HepG2 (cell line): ENCODE results near the gene SLC17A8. TPM values are rescaled to one million over a fixed set of nuclear protein-coding genes. Genes with fewer than 3 reads are reported as not detected.

ENCODE experiments used
- ATAC-seq: fragments of 200-7000 bp; cut with Tn5 transposase; 3 replicates; pipeline ENCODE4 v1.9.1; 2020; ENCODE audit warnings: mild to moderate bottlenecking, moderate library complexity
- BruUV-seq: library from RNA; stranded (reverse); fragments of 400-500 nt; replicated peaks from 2 replicates; lab custom pipeline; 2021; lab: Mats Ljungman, UMichigan
- CTCF ChIA-PET: fragments of 300-600 bp; formaldehyde crosslinking; extraction: SDS; loops from one replicate; lab custom pipeline; 2021; ENCODE audit warnings: low total read pairs, inconsistent platforms, low intra/inter-chr PET ratio; lab: Yijun Ruan, JAX
- POLR2A ChIA-PET: fragments of 350-600 bp; sonication (Branson Sonifier 250); formaldehyde crosslinking; loops from one replicate; lab custom pipeline; 2020; ENCODE audit warnings: antibody characterized with exemption, inconsistent platforms; lab: Yijun Ruan, JAX
- DNase-seq: peaks from one replicate; pipeline ENCODE4 v3.0.0-alpha.2; 2015; ENCODE audit warnings: low spot score
- FAIRE-seq: peaks from 3 replicates; lab custom pipeline; 2011; peaks lifted over from hg19 to GRCh38; lab: Jason Lieb, UNC
- H2AFZ ChIP-seq: one replicate; pipeline ENCODE4 v1.6.1; 2011; ENCODE audit warnings: low read length, inconsistent platforms
- H3K27ac ChIP-seq: fragments of 300-600 bp; 3 replicates; pipeline ENCODE4 v1.8.0; 2011; ENCODE audit warnings: mixed run types, mild to moderate bottlenecking, mixed read lengths, low read length, inconsistent platforms; ENCODE audit not compliant: insufficient read depth; ENCODE audit errors: extremely low read length
- H3K27me3 ChIP-seq, 2 experiments: fragments of 200-600 bp in 1 of 2; 2 replicates in 1 of 2; 3 replicates in 1 of 2; pipeline versions ENCODE4 v1.6.0 to v1.8.0; 2011; ENCODE audit warnings: low read length in 2 of 2, mild to moderate bottlenecking in 2 of 2, moderate library complexity in 2 of 2, inconsistent platforms in 1 of 2; ENCODE audit not compliant: insufficient read depth in 2 of 2, control insufficient read depth in 1 of 2
- H3K36me3 ChIP-seq, 2 experiments: fragments of 200-600 bp in 1 of 2; replicated peaks in 1 of 2; 2 replicates in 1 of 2; 3 replicates in 1 of 2; pipeline versions ENCODE4 v1.5.1 to v1.8.0; 2011; ENCODE audit warnings: low read length in 2 of 2, inconsistent platforms in 1 of 2; ENCODE audit not compliant: insufficient read depth in 2 of 2, control insufficient read depth in 1 of 2
- H3K4me1 ChIP-seq: 2 replicates; pipeline ENCODE4 v1.5.1; 2012; ENCODE audit warnings: low read length, inconsistent platforms; ENCODE audit not compliant: insufficient read depth
- H3K4me2 ChIP-seq: 2 replicates; pipeline ENCODE4 v1.6.0; 2011; ENCODE audit warnings: low read depth, low read length, inconsistent platforms
- H3K4me3 ChIP-seq, 3 experiments: fragments of 200-600 bp in 1 of 3; sonication (generic), shearing (Covaris generic) in 1 of 3; replicated peaks in 1 of 3; 2 replicates each; pipeline ENCODE4 v1.5.1; 2011 to 2016; ENCODE audit warnings: low read length in 3 of 3, inconsistent platforms in 2 of 3, low read depth in 2 of 3, mild to moderate bottlenecking in 2 of 3, control low read depth in 1 of 3, mixed read lengths in 1 of 3; ENCODE audit not compliant: insufficient read depth in 1 of 3
- H3K79me2 ChIP-seq: one replicate; pipeline ENCODE4 v1.6.1; 2011; ENCODE audit warnings: low read length, inconsistent platforms; ENCODE audit not compliant: insufficient read depth
- H3K9ac ChIP-seq: 2 replicates; pipeline ENCODE4 v1.6.0; 2011; ENCODE audit warnings: mild to moderate bottlenecking, low read depth, low read length, inconsistent platforms; ENCODE audit not compliant: insufficient read depth
- H3K9me3 ChIP-seq: 2 replicates; pipeline ENCODE4 v1.5.1; 2012; ENCODE audit warnings: mild to moderate bottlenecking, low read length
- H4K20me1 ChIP-seq: 2 replicates; pipeline ENCODE4 v1.6.0; 2011; ENCODE audit warnings: inconsistent platforms, mild to moderate bottlenecking, low read length, moderate library complexity; ENCODE audit not compliant: insufficient read depth
- ARNT2 ChIP-seq: sonication (generic); formaldehyde crosslinking; IDR thresholded peaks from 2 replicates; pipeline ENCODE4 v1.8.0; 2022; ENCODE audit warnings: mild to moderate bottlenecking, low read depth, missing genetic modification reagents, moderate library complexity
- CBX5 ChIP-seq: sonication (generic); formaldehyde crosslinking; IDR thresholded peaks from 2 replicates; pipeline ENCODE4 v1.4.0; 2020; ENCODE audit warnings: missing genetic modification reagents, borderline replicate concordance
- CREM ChIP-seq, 2 experiments: sonication (generic) in 1 of 2; formaldehyde crosslinking in 1 of 2; IDR thresholded peaks; 2 replicates each; pipeline versions ENCODE4 v1.4.0 to v1.6.1; 2016 to 2020; ENCODE audit warnings: antibody characterized with exemption in 1 of 2, mild to moderate bottlenecking in 1 of 2, missing genetic modification reagents in 1 of 2
- CTCF ChIP-seq: sonication (generic); formaldehyde crosslinking; IDR thresholded peaks from 2 replicates; pipeline ENCODE4 v1.5.0; 2020; ENCODE audit warnings: mild to moderate bottlenecking, missing genetic modification reagents, moderate library complexity
- ELF4 ChIP-seq: sonication (generic); formaldehyde crosslinking; IDR thresholded peaks from 2 replicates; pipeline ENCODE4 v1.5.0; 2020; ENCODE audit warnings: missing genetic modification reagents, mild to moderate bottlenecking, moderate library complexity, borderline replicate concordance
- HDAC6 ChIP-seq: fragments of 200-600 bp; sonication (generic); IDR thresholded peaks from 2 replicates; pipeline ENCODE4 v1.7.0; 2017; ENCODE audit warnings: mild to moderate bottlenecking, antibody characterized with exemption, low read length, low read depth
- IKZF4 ChIP-seq: sonication (generic); formaldehyde crosslinking; IDR thresholded peaks from 2 replicates; pipeline ENCODE4 v1.5.1; 2020; ENCODE audit warnings: borderline replicate concordance, mild to moderate bottlenecking, low read depth, missing genetic modification reagents; ENCODE audit errors: not compliant biosample characterization
- IKZF5 ChIP-seq: IDR thresholded peaks from 2 replicates; pipeline ENCODE4 v1.6.1; 2018; ENCODE audit warnings: missing genetic modification reagents, mild to moderate bottlenecking, missing compliant biosample characterization
- NCOA5 ChIP-seq: sonication (generic); formaldehyde crosslinking; IDR thresholded peaks from 2 replicates; pipeline ENCODE4 v1.4.0; 2020; ENCODE audit warnings: missing genetic modification reagents
- SOX6 ChIP-seq, 2 experiments: fragments of 450-650 bp in 1 of 2; sonication (generic) in 1 of 2; formaldehyde crosslinking in 1 of 2; IDR thresholded peaks; 2 replicates each; pipeline versions ENCODE4 v1.4.0 to v1.6.1; 2017 to 2020; ENCODE audit warnings: antibody characterized with exemption in 1 of 2, mild to moderate bottlenecking in 1 of 2, missing genetic modification reagents in 1 of 2
- SRSF1 ChIP-seq: fragments of 200-400 bp; formaldehyde crosslinking; optimal IDR thresholded peaks from 2 replicates; pipeline ENCODE3; 2017; ENCODE audit warnings: mild to moderate bottlenecking, low read depth, low read length, moderate library complexity
- TEF ChIP-seq: sonication (generic); formaldehyde crosslinking; IDR thresholded peaks from 2 replicates; pipeline ENCODE4 v1.5.0; 2020; ENCODE audit warnings: missing genetic modification reagents
- UBTF ChIP-seq: sonication (generic); formaldehyde crosslinking; IDR thresholded peaks from 2 replicates; pipeline ENCODE4 v1.4.0; 2020; ENCODE audit warnings: mild to moderate bottlenecking, missing genetic modification reagents
- ZMYM4 ChIP-seq: sonication (generic); formaldehyde crosslinking; IDR thresholded peaks from 2 replicates; pipeline ENCODE4 v1.8.1; 2023; ENCODE audit warnings: mild to moderate bottlenecking, missing genetic modification reagents
- ZNF44 ChIP-seq: sonication (generic); formaldehyde crosslinking; IDR thresholded peaks from 2 replicates; pipeline ENCODE4 v1.5.1; 2020; ENCODE audit warnings: mild to moderate bottlenecking, missing genetic modification reagents
- ZNF441 ChIP-seq: sonication (generic); formaldehyde crosslinking; IDR thresholded peaks from 2 replicates; pipeline ENCODE4 v1.7.0; 2021; ENCODE audit warnings: missing genetic modification reagents, borderline replicate concordance
- ZNF557 ChIP-seq: sonication (generic); formaldehyde crosslinking; IDR thresholded peaks from 2 replicates; pipeline ENCODE4 v1.4.0; 2020; ENCODE audit warnings: missing genetic modification reagents
- WGBS: methylation state at CpG from one replicate; pipeline ENCODE4 v1.1.6; 2017; ENCODE audit warnings: low lambda C conversion rate; 5-methylcytosine and 5-hydroxymethylcytosine counted together
- in situ Hi-C: cut with HindIII; loops from 2 replicates; pipeline ENCODE4 v1.10.0; 2017; ENCODE audit warnings: low pct_unique_long_range_greater_than_20kb; ENCODE audit not compliant: extremely low pct_ligation_motif_present
- intact Hi-C: fragments of 100-400 bp; cut with micrococcal nuclease; formaldehyde crosslinking; loops from one replicate; pipeline ENCODE4 v1.10.0; 2022; ENCODE audit not compliant: unreplicated experiment
- polyA plus RNA-seq, 8 experiments: library from polyadenylated mRNA; depleted of rRNA in 3 of 8; stranded (reverse) in 7 of 8; unstranded in 1 of 8; fragments of >200 nt; fragmentation: Illumina TruSeq in 4 of 8; extraction: Trizol in 4 of 8; gene quantifications; 2 replicates each; pipeline versions ENCODE4 v1.2.1 to v1.2.3, GENCODE V29; 2011 to 2016; ENCODE audit warnings: low read depth in 4 of 8, missing spikeins in 1 of 8, mixed read lengths in 1 of 8; ENCODE audit not compliant: insufficient read depth in 1 of 8
- total RNA-seq, 5 experiments: library from RNA; depleted of rRNA; stranded (reverse); fragments of >200 nt; fragmentation: Illumina TruSeq; extraction: Trizol; gene quantifications; 2 replicates each; pipeline ENCODE4 v1.2.3, GENCODE V29; 2016; ENCODE audit warnings: low read depth in 1 of 5

The SLC17A8 gene
- total and polyA plus RNA-seq, 2 of the 13 experiments (the other 11 are each of a cell fraction or from before 2014, with no cell fraction given) = 0.07 to 0.15 TPM

GRCh38 chr12:100404769-100405407 is 48.0 kb downstream of the SLC17A8 start:
- H3K27me3 ChIP-seq = no peaks in the 10 kb centered on the region
- H3K4me1 ChIP-seq = peaks cover 26% of the 10 kb centered on the region
- no peaks in the 10 kb centered on the region for H3K9me3 ChIP-seq
- H3K4me2 ChIP-seq = peak overlapping the region; percentile 66
- ChIA-PET POLR2A (interaction anchor here (0.8 to 1.9 kb wide), 3 partner anchors 21 to 70 kb away, joined by 3 to 10 read pairs (median 6); no protein-coding TSS in a partner anchor), CTCF (interaction anchor here (1.4 to 1.9 kb wide), 2 partner anchors 57 to 150 kb away, joined by 7 to 8 read pairs; no protein-coding TSS in a partner anchor)
- ATAC-seq (peak; percentile 98), DNase-seq (peak; percentile 76), FAIRE-seq (peak; percentile 92)
- in situ Hi-C loops (no loop called here), intact Hi-C loops (loop anchor here (1.0 to 2.0 kb wide), 3 partner anchors 8 to 72 kb away; no protein-coding TSS in a partner anchor)
- no peaks in the 10 kb centered on the region for H4K20me1 ChIP-seq
- no peak overlapping the region for H3K27ac ChIP-seq
- no peak overlapping the region for H2AFZ ChIP-seq
- no peak overlapping the region for H3K9ac ChIP-seq
- no peaks in the 10 kb centered on the region for H3K79me2 ChIP-seq
- no TSS peak for BruUV-seq
- H3K36me3 ChIP-seq = no peaks in the 10 kb centered on the region
- peak overlapping the region in 1 of 3 experiments; percentile 34; a peak in 2 of 6 replicates for H3K4me3 ChIP-seq
- 25% methylated on average over 10 of the region's 10 CpGs for WGBS
- TF ChIP-seq SRSF1 (no peak), ZMYM4 (CRISPR knock-in tag) (peak; percentile 64), ZNF44 (no peak), NCOA5 (CRISPR knock-in tag) (no peak), IKZF5 (CRISPR knock-in tag) (0 out of 2 replicates have a peak, but pooled peaks have one; percentile 31), SOX6 (IDR thresholded peaks at IDR 0.05) (no peak), SOX6 (CRISPR knock-in tag; IDR thresholded peaks at IDR 0.05) (peak; percentile 37; the same call in 1 of the 2 replicates), TEF (no peak), CTCF (CRISPR knock-in tag) (peak; percentile 91), IKZF4 (CRISPR knock-in tag) (no peak), ZNF557 (CRISPR knock-in tag) (no peak), HDAC6 (no peak), UBTF (CRISPR knock-in tag) (0 out of 2 replicates have a peak, but pooled peaks have one; percentile 18), ARNT2 (CRISPR knock-in tag) (no peak), CREM (IDR thresholded peaks at IDR 0.05) (no peak), CREM (CRISPR knock-in tag; IDR thresholded peaks at IDR 0.05) (no peak), CBX5 (peak; percentile 46; the same call in 1 of the 2 replicates), ZNF441 (CRISPR knock-in tag) (peak; percentile 88; the same call in 1 of the 2 replicates), ELF4 (CRISPR knock-in tag) (no peak)
